Prostate gland (tissue), 2 donors: ENCODE results near the gene SLC26A5. TPM values are rescaled to one million over a fixed set of nuclear protein-coding genes. Genes with fewer than 3 reads are reported as not detected.

Source experiments
- DNase-seq: peaks from one replicate; pipeline ENCODE4 v3.0.0-alpha.2; 2019; ENCODE audit warnings: low spot score
- H3K27ac ChIP-seq, 2 donors: fragments of 200-600 bp; sonication (generic); 2 replicates each; pipeline ENCODE4 v1.5.1; 2017 to 2019
- H3K27me3 ChIP-seq: fragments of 200-600 bp; sonication (generic); replicated peaks from 2 replicates; pipeline ENCODE4 v1.5.1; 2019; ENCODE audit not compliant: insufficient read depth
- H3K36me3 ChIP-seq, 2 donors: fragments of 200-600 bp; sonication (generic); 1 replicate in 1 of 2; 2 replicates in 1 of 2; pipeline versions ENCODE4 v1.5.1 to v1.8.1; 2017 to 2019
- H3K4me1 ChIP-seq: fragments of 200-600 bp; sonication (generic); replicated peaks from 2 replicates; pipeline ENCODE4 v1.5.1; 2019
- H3K4me3 ChIP-seq, 2 donors: fragments of 200-600 bp; sonication (generic); 2 replicates each; pipeline ENCODE4 v1.5.1; 2017 to 2019
- H3K9me3 ChIP-seq: fragments of 200-600 bp; sonication (generic); 2 replicates; pipeline ENCODE4 v1.5.1; 2017
- POLR2A ChIP-seq: fragments of 450-650 bp; IDR thresholded peaks from one replicate; pipeline ENCODE4 v1.6.1; 2016; ENCODE audit warnings: antibody characterized with exemption, mild to moderate bottlenecking
- POLR2AphosphoS5 ChIP-seq: sonication (generic); formaldehyde crosslinking; IDR thresholded peaks from one replicate; pipeline ENCODE4 v1.6.1; 2017; ENCODE audit warnings: antibody characterized with exemption
- WGBS: methylation state at CpG from one replicate; pipeline ENCODE4 v1.1.5; 2018; 5-methylcytosine and 5-hydroxymethylcytosine counted together
- intact Hi-C: fragments of 100-400 bp; cut with DNase I; formaldehyde crosslinking; loops from one replicate; pipeline ENCODE4 v1.14.2; 2022
- total RNA-seq, 2 donors: library from RNA; depleted of rRNA; stranded (reverse); fragments of >200 nt; gene quantifications; one replicate each; pipeline ENCODE4 v1.1.0, GENCODE V29; 2016
- TF ChIP-seq, protein P1 (sequence below), 4 experiments: fragments of 200-600 bp in 2 of 4; fragments of 450-650 bp in 2 of 4; sonication (generic) in 2 of 4; IDR thresholded peaks; 1 replicate in 3 of 4; 2 replicates in 1 of 4; pipeline ENCODE4 v1.5.1; 2016 to 2019; ENCODE audit warnings: antibody characterized with exemption in 4 of 4, mild to moderate bottlenecking in 2 of 4, moderate library complexity in 2 of 4

Gene SLC26A5
- total RNA-seq, 2 donors from 2014 or later = 1.5 to 3.9 TPM

DNA sequence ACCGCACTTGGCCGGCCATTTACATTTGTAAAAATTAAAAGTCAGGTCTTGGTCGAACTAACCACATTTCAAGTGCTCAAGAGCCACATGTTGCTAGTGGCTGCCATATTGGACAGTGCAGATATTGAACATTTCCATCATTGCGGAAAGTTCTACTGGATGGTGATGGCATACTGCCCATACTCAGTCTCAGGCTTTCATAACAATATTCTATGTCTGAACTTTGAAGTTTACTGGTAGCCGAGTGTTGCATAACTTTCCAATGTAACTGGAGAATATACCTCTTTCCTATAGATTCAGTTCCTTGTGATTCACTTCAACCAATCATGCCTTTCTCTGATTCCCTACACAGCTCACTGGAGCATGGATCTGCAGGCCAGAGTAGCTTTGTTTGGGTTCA lies 54.9 kb downstream of the SLC26A5 start:
- H3K9me3 ChIP-seq = no peaks in the 10 kb centered on the region
- H3K4me1 ChIP-seq = no peaks in the 10 kb centered on the region
- no peak for DNase-seq
- no peaks in the 10 kb centered on the region for H3K36me3 ChIP-seq
- H3K27me3 ChIP-seq = no peaks in the 10 kb centered on the region
- H3K27ac ChIP-seq = no peak overlapping the region
- no peak overlapping the region for H3K4me3 ChIP-seq
- intact Hi-C loops = no loop called here
- WGBS = 95% methylated on average over 5 of the region's 5 CpGs
- TF ChIP-seq POLR2AphosphoS5 = no peak
- TF ChIP-seq, protein P1, sequence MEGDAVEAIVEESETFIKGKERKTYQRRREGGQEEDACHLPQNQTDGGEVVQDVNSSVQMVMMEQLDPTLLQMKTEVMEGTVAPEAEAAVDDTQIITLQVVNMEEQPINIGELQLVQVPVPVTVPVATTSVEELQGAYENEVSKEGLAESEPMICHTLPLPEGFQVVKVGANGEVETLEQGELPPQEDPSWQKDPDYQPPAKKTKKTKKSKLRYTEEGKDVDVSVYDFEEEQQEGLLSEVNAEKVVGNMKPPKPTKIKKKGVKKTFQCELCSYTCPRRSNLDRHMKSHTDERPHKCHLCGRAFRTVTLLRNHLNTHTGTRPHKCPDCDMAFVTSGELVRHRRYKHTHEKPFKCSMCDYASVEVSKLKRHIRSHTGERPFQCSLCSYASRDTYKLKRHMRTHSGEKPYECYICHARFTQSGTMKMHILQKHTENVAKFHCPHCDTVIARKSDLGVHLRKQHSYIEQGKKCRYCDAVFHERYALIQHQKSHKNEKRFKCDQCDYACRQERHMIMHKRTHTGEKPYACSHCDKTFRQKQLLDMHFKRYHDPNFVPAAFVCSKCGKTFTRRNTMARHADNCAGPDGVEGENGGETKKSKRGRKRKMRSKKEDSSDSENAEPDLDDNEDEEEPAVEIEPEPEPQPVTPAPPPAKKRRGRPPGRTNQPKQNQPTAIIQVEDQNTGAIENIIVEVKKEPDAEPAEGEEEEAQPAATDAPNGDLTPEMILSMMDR (IDR thresholded peaks at IDR 0.05) = no peak
- TF ChIP-seq POLR2A = no peak

DNA sequence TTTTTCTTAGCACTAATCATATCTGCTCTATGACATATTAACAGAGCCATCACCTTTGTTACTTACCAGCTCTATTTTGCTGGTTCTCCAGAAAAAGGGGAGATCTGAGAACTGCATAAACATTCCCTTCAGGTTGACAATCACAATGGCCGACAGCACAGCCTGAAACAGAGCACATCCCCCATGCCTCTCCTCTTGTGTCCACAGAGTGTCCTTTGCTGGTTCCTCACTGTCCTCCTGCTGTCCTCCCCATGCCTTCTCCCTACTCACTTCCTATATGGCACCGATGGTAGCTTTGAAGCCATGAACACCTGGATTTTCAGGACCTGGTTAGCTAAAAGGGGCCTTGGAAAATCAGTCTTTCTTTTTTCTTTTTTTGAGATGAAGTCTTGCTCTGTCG lies 56.7 kb downstream of the SLC26A5 start:
- WGBS = 82% methylated on average over 3 of the region's 3 CpGs
- DNase-seq = no peak

DNA sequence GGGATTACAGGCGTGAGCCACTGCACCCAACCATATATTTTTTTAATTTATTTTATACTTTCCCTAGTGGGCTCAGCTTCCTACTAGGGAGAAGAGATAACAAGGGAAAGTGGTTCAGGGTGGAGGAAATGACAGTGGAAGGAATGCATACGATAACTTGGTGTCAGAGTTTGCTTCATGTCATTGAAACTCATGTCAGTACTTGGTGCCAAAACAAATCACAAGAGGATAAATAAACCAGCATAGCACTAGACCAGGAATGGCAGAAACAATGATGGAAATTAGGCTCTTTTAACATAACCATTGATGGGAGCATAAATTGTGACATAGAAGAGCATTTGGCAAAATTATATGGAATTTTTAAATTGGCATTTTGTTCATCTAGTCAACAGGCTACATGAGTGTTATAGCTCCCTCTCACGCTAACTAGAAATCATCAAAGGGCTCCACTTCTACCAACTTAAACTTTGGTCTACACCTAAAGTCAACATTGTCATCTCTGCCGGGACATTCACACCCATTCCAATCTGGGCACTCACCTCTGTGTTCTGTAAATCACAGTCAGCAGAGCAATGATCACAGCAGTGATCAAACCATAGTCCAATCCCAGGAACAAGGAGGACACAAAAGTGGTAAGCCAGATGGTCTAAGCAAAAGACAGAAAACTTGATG lies 57.4 kb downstream of the SLC26A5 start:
- no peak for DNase-seq
- H3K9me3 ChIP-seq = no peaks in the 10 kb centered on the region
- H3K27ac ChIP-seq = no peak overlapping the region
- intact Hi-C loops = no loop called here
- no peak overlapping the region for H3K4me3 ChIP-seq
- 55% methylated on average over 4 of the region's 4 CpGs for WGBS
- H3K36me3 ChIP-seq = no peaks in the 10 kb centered on the region
- no peak for TF ChIP-seq POLR2A
- TF ChIP-seq, protein P1 (IDR thresholded peaks at IDR 0.05) = no peak
- no peak for TF ChIP-seq POLR2AphosphoS5
- H3K27me3 ChIP-seq = no peaks in the 10 kb centered on the region
- no peaks in the 10 kb centered on the region for H3K4me1 ChIP-seq

More for the DNA sequence above, 56.7 kb downstream of the SLC26A5 start:
- H3K36me3 ChIP-seq = no peaks in the 10 kb centered on the region
- H3K4me3 ChIP-seq = no peak overlapping the region
- H3K27me3 ChIP-seq = no peaks in the 10 kb centered on the region
- no peaks in the 10 kb centered on the region for H3K4me1 ChIP-seq
- intact Hi-C loops = no loop called here
- H3K9me3 ChIP-seq = no peaks in the 10 kb centered on the region
- TF ChIP-seq POLR2AphosphoS5 (no peak), POLR2A (no peak)
- TF ChIP-seq, protein P1 (IDR thresholded peaks at IDR 0.05) = no peak
- H3K27ac ChIP-seq = no peak overlapping the region

DNA sequence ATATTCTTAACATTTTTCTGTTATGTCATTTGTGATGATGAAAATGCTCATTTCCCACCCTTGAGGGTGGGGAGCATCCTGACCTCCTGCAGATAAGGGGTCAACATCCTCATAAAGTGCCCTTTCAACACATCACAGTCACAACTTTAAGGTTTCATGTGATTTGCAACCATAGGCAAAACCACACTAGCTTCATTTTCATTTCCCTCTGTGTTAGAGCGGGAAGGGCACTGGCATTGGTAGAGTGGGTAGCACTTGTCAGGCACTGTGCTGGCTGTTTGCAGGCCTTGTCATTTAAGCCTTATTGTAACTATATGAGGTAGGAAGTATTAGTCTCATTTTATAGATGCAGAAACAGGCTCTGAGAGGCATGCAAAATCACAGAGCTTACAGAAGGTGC lies 58.8 kb downstream of the SLC26A5 start:
- Histone ChIP-seq H3K27ac (no peak overlapping the region), H3K36me3 (no peaks in the 10 kb centered on the region), H3K27me3 (no peaks in the 10 kb centered on the region), H3K4me3 (no peak overlapping the region), H3K4me1 (no peaks in the 10 kb centered on the region), H3K9me3 (no peaks in the 10 kb centered on the region)
- TF ChIP-seq POLR2A = no peak
- TF ChIP-seq, protein P1 (IDR thresholded peaks at IDR 0.05) = no peak
- TF ChIP-seq POLR2AphosphoS5 = no peak
- 74% methylated on average over 1 of the region's 1 CpG for WGBS
- DNase-seq = no peak
- intact Hi-C loops = no loop called here

DNA sequence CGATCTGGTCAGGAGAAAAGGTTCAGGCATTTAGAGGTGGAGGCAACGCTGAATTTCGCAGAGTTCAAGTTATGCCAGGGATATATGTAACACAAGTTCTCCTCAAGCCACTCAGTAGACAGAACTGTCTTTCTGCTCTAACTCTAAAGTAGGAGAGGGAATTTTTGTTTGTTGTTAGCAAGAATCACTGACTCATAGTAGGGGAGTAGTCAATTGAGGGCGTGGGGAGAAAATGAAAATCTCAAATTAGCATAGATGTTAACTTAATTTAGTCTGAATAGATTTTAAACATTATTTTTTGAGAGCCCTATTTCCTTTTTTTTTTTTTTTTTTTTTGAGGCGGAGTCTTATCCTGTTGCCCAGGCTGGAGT lies 64.0 kb downstream of the SLC26A5 start:
- Histone ChIP-seq H3K36me3 (no peaks in the 10 kb centered on the region), H3K4me3 (no peak overlapping the region), H3K27me3 (no peaks in the 10 kb centered on the region), H3K4me1 (no peaks in the 10 kb centered on the region), H3K27ac (no peak overlapping the region), H3K9me3 (no peaks in the 10 kb centered on the region)
- TF ChIP-seq POLR2AphosphoS5 (no peak), POLR2A (no peak)
- TF ChIP-seq, protein P1 (IDR thresholded peaks at IDR 0.05) = no peak
- intact Hi-C loops = no loop called here
- no peak for DNase-seq
- WGBS = 92% methylated on average over 5 of the region's 5 CpGs
